Measurements from ENCODE around the gene MED22. TPM values are rescaled to one million over a fixed set of nuclear protein-coding genes. Genes with fewer than 3 reads are reported as not detected.

Gene MED22
- total RNA-seq, 1 donor from 2014 or later: 52.2 TPM

GRCh38 chr9:133294257-133294656, 53.7 kb downstream of the MED22 start:
- Histone ChIP-seq H3K27me3 (no peaks in the 10 kb centered on the region), H3K4me3 (no peak overlapping the region), H3K36me3 (no peaks in the 10 kb centered on the region), H3K4me1 (no peaks in the 10 kb centered on the region), H3K27ac (no peak overlapping the region), H3K9me3 (no peaks in the 10 kb centered on the region)
- DNase-seq (ENCODE audit: low spot score in 2 of 2): no peak
- intact Hi-C loops (cut with DNase I): no loop called here
- no peak for TF ChIP-seq CTCF (IDR thresholded peaks at IDR 0.05)

DNA sequence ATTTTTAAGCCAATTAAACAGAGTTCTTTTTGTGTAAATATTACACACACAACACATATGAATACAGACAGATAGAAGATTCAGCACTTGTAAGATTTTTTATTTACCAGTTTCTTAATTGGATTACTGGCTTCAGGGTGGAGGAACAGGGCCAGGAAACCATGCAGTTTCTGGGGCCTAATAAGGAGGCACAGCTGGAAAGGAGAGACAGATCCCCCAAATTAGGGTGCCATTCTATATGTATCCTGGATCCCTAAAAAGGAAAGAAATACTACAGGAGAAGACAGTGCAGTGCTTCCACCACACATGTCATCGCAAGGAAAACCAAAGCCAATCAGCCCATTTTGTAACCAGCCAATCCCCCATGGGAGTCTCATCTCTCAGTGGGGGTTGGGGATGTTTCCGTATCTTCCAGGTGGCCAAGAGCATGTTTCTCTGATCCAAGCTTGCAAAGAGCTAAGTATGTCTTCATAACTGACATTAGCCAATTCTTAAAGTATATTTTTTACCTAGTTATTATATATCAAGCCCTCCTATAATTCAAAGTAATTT, 57.1 kb downstream of the MED22 start:
- intact Hi-C loops (cut with DNase I): no loop called here
- TF ChIP-seq CTCF (IDR thresholded peaks at IDR 0.05): no peak
- Histone ChIP-seq H3K4me1 (no peaks in the 10 kb centered on the region), H3K27ac (no peak overlapping the region), H3K36me3 (no peaks in the 10 kb centered on the region), H3K4me3 (no peak overlapping the region), H3K27me3 (no peaks in the 10 kb centered on the region), H3K9me3 (no peaks in the 10 kb centered on the region)
- no peak for DNase-seq (ENCODE audit: low spot score in 2 of 2)

Other genes starting within 250 kb of the MED22 start
- 53.9 TPM for gene RALGDS, start 226.9 kb downstream of the MED22 start, total RNA-seq
- 13.4 TPM for gene GBGT1, start 184.2 kb downstream of the MED22 start, total RNA-seq
- not detected for gene OBP2B, start 138.9 kb downstream of the MED22 start, total RNA-seq
- 4.8 TPM for gene ABO, start 72.9 kb downstream of the MED22 start, total RNA-seq
- 5.3 TPM for gene SURF6, start 11.9 kb downstream of the MED22 start, total RNA-seq
- gene RPL7A, start 87 bp upstream of the MED22 start, total RNA-seq: 1,203 TPM
- gene SURF1, start 8.4 kb upstream of the MED22 start, total RNA-seq: 19.9 TPM
- gene SURF2, start 8.4 kb upstream of the MED22 start, total RNA-seq: 4.4 TPM
- gene SURF4, start 27.9 kb upstream of the MED22 start, total RNA-seq: 161 TPM
- not detected for gene STKLD1, start 28.2 kb upstream of the MED22 start, total RNA-seq
- gene REXO4, start 69.9 kb upstream of the MED22 start, total RNA-seq: 29.4 TPM
- gene ADAMTS13, start 74.2 kb upstream of the MED22 start, total RNA-seq: 3.5 TPM
- 24.8 TPM for gene CACFD1, start 111.8 kb upstream of the MED22 start, total RNA-seq
- gene SLC2A6, start 131.0 kb upstream of the MED22 start, total RNA-seq: 8.7 TPM
- gene MYMK, start 176.8 kb upstream of the MED22 start, total RNA-seq: not detected
- gene ADAMTSL2, start 186.6 kb upstream of the MED22 start, total RNA-seq: 3.4 TPM

Measured in ascending aorta (tissue), 2 donors.